ENCODE data around the gene DPRX.

The DPRX gene

DNA sequence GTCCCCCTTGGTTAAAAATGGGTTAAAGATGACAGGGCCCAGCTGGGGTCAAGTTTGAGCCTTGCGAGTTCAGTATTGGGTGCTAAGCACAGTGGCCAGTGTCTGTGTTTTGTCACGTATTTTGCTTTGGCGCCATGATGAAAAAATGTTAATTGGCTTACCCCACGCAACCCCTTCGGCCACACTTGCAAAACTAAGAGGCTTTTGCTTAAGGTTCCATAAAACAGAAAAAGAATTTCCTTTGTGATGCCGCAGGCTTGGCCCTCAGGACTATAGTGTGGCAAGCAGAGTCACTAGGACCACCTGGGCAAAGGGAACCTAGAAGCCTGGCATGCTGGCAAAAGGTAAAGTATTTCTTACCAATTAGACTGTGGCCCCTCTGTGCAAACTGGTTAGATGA is 20.7 kb downstream of the DPRX start:
- H3K79me2 ChIP-seq (ENCODE audit: low read length): no peaks in the 10 kb centered on the region
- H3K27ac ChIP-seq (ENCODE audit: low read length): no peak overlapping the region
- H4K20me1 ChIP-seq (ENCODE audit: insufficient read depth, low read length): no peaks in the 10 kb centered on the region
- H3K36me3 ChIP-seq (replicated peaks; ENCODE audit: low read depth, low read length): no peaks in the 10 kb centered on the region
- H3K27me3 ChIP-seq (ENCODE audit: low read depth, low read length): no peaks in the 10 kb centered on the region
- H3K9me3 ChIP-seq (ENCODE audit: insufficient read depth, low read length): peaks cover 15% of the 10 kb centered on the region
- H3K4me1 ChIP-seq (ENCODE audit: low read length): no peaks in the 10 kb centered on the region
- no peak overlapping the region for H3K9ac ChIP-seq (ENCODE audit: low read length)
- H2AFZ ChIP-seq (ENCODE audit: low read depth, low read length): no peak overlapping the region
- no peak overlapping the region for H3K4me2 ChIP-seq (ENCODE audit: low read length)
- H3K4me3 ChIP-seq (ENCODE audit: low read length): no peak overlapping the region
- no peak for TF ChIP-seq EZH2phosphoT487 (IDR thresholded peaks at IDR 0.05; ENCODE audit: low read depth)
- TF ChIP-seq, protein P1, sequence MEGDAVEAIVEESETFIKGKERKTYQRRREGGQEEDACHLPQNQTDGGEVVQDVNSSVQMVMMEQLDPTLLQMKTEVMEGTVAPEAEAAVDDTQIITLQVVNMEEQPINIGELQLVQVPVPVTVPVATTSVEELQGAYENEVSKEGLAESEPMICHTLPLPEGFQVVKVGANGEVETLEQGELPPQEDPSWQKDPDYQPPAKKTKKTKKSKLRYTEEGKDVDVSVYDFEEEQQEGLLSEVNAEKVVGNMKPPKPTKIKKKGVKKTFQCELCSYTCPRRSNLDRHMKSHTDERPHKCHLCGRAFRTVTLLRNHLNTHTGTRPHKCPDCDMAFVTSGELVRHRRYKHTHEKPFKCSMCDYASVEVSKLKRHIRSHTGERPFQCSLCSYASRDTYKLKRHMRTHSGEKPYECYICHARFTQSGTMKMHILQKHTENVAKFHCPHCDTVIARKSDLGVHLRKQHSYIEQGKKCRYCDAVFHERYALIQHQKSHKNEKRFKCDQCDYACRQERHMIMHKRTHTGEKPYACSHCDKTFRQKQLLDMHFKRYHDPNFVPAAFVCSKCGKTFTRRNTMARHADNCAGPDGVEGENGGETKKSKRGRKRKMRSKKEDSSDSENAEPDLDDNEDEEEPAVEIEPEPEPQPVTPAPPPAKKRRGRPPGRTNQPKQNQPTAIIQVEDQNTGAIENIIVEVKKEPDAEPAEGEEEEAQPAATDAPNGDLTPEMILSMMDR (IDR thresholded peaks at IDR 0.05; ENCODE audit: low read depth, low read length): no peak

DNA sequence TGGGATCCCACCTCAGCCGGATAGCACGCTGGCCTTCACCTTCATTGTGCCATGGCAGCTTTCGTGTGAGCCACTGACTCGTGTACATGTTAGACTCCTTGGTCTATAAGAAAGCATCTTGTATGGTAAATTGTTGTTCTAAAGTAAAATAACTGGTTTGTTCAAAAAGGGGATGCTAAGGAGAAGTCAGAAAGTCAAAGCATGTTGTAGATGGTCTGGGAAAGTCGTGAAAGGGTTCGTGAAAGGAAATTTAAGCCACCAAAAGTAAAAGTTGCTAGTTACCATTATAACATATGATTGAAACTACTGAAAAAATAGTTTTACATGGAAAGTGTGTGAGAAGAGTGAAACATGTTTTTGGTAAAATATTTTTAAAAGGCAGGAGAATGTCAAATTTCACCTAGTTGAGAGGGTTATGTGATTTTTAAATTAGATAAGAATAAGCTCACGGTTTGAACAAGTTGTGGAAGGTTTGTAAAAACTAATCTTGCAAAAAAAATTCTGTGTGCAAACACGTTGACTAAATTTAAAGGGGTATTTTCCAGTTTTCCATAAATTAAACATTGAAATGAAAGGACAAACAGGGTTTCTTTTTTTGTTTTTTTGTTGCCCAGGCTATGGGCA is 23.4 kb downstream of the DPRX start:
- Histone ChIP-seq H3K36me3 (replicated peaks; ENCODE audit: low read depth, low read length) (no peaks in the 10 kb centered on the region), H3K4me3 (ENCODE audit: low read length) (no peak overlapping the region), H3K79me2 (ENCODE audit: low read length) (no peaks in the 10 kb centered on the region), H3K9me3 (ENCODE audit: insufficient read depth, low read length) (peaks cover 11% of the 10 kb centered on the region), H3K27me3 (ENCODE audit: low read depth, low read length) (no peaks in the 10 kb centered on the region), H3K4me1 (ENCODE audit: low read length) (no peaks in the 10 kb centered on the region), H3K9ac (ENCODE audit: low read length) (no peak overlapping the region), H3K27ac (ENCODE audit: low read length) (no peak overlapping the region), H3K4me2 (ENCODE audit: low read length) (no peak overlapping the region), H2AFZ (ENCODE audit: low read depth, low read length) (no peak overlapping the region), H4K20me1 (ENCODE audit: insufficient read depth, low read length) (no peaks in the 10 kb centered on the region)
- TF ChIP-seq EZH2phosphoT487 (IDR thresholded peaks at IDR 0.05; ENCODE audit: low read depth): no peak
- TF ChIP-seq, protein P1 (IDR thresholded peaks at IDR 0.05; ENCODE audit: low read depth, low read length): no peak

DNA sequence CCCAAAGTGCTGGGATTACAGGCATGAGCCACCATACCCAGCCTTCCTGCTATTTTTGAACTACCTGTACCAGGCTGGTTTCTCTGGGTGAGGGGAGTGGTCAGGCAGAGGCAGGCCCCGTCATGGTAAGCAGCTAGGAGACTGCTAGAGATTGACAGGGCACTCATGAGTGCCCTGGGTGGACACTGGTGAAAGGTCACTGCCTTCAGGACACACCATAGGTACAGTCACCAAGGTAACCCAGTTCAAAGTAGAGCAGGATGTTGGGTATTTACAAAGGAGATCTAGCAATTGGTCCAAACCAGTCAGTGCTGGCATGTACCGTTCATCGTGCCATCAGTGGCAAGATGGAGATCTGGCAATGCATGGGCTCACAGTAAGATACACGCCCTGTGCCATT is 25.5 kb downstream of the DPRX start:
- Histone ChIP-seq H3K27me3 (ENCODE audit: low read depth, low read length) (no peaks in the 10 kb centered on the region), H4K20me1 (ENCODE audit: insufficient read depth, low read length) (no peaks in the 10 kb centered on the region), H3K36me3 (replicated peaks; ENCODE audit: low read depth, low read length) (no peaks in the 10 kb centered on the region), H3K9me3 (ENCODE audit: insufficient read depth, low read length) (peaks cover 11% of the 10 kb centered on the region), H3K4me1 (ENCODE audit: low read length) (no peaks in the 10 kb centered on the region), H3K27ac (ENCODE audit: low read length) (no peak overlapping the region), H3K4me3 (ENCODE audit: low read length) (no peak overlapping the region), H2AFZ (ENCODE audit: low read depth, low read length) (no peak overlapping the region), H3K9ac (ENCODE audit: low read length) (no peak overlapping the region), H3K79me2 (ENCODE audit: low read length) (no peaks in the 10 kb centered on the region), H3K4me2 (ENCODE audit: low read length) (no peak overlapping the region)
- TF ChIP-seq, protein P1 (IDR thresholded peaks at IDR 0.05; ENCODE audit: low read depth, low read length): no peak
- TF ChIP-seq EZH2phosphoT487 (IDR thresholded peaks at IDR 0.05; ENCODE audit: low read depth): no peak

DNA sequence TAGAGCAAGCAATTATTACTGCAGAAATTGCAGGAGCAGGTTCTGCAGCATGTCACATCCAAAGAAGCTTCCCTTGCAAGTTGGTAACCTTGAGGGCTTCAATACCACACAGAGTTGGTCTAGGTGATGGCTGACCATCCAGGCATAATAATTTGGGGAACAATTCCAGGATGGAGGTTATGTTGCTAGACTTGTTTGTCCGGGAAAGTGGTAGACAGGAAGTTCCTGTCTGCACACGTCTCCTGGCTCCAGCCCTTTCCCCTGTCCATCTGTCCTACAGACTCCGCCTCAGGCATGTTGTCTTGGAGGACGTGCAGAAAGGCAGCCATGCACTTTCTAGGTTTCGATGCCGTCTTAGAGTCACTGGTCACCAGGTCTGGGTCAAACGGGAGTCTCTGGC is 26.0 kb downstream of the DPRX start:
- H4K20me1 ChIP-seq (ENCODE audit: insufficient read depth, low read length): no peaks in the 10 kb centered on the region
- no peak overlapping the region for H3K4me3 ChIP-seq (ENCODE audit: low read length)
- H3K4me1 ChIP-seq (ENCODE audit: low read length): no peaks in the 10 kb centered on the region
- no peaks in the 10 kb centered on the region for H3K27me3 ChIP-seq (ENCODE audit: low read depth, low read length)
- no peak overlapping the region for H3K4me2 ChIP-seq (ENCODE audit: low read length)
- no peak overlapping the region for H3K27ac ChIP-seq (ENCODE audit: low read length)
- no peaks in the 10 kb centered on the region for H3K79me2 ChIP-seq (ENCODE audit: low read length)
- no peaks in the 10 kb centered on the region for H3K36me3 ChIP-seq (replicated peaks; ENCODE audit: low read depth, low read length)
- no peak overlapping the region for H3K9ac ChIP-seq (ENCODE audit: low read length)
- no peak for TF ChIP-seq EZH2phosphoT487 (IDR thresholded peaks at IDR 0.05; ENCODE audit: low read depth)
- TF ChIP-seq, protein P1 (IDR thresholded peaks at IDR 0.05; ENCODE audit: low read depth, low read length): no peak
- peaks cover 11% of the 10 kb centered on the region for H3K9me3 ChIP-seq (ENCODE audit: insufficient read depth, low read length)
- no peak overlapping the region for H2AFZ ChIP-seq (ENCODE audit: low read depth, low read length)
